Neural crest cell (in vitro differentiated cells): ENCODE results near the gene SLIT3. TPM values are rescaled to one million over a fixed set of nuclear protein-coding genes. Genes with fewer than 3 reads are reported as not detected.

Experiments
- DNase-seq: peaks from one replicate; pipeline ENCODE4 v3.0.0; 2021; ENCODE audit warnings: low read depth, mixed read lengths, low spot score
- H3K27ac Mint-ChIP-seq: one replicate; pipeline ENCODE4 v1.8.0; 2021; ENCODE audit warnings: mild to moderate bottlenecking, mixed read lengths; ENCODE audit not compliant: unreplicated experiment
- H3K27me3 Mint-ChIP-seq: 2 replicates; pipeline ENCODE4 v1.8.0; 2021; ENCODE audit warnings: low read depth, mild to moderate bottlenecking, mixed read lengths
- H3K36me3 Mint-ChIP-seq: 2 replicates; pipeline ENCODE4 v1.8.0; 2021; ENCODE audit warnings: low read depth, mild to moderate bottlenecking, mixed read lengths
- H3K4me1 Mint-ChIP-seq: 2 replicates; pipeline ENCODE4 v1.8.0; 2021; ENCODE audit warnings: mixed read lengths
- H3K4me3 Mint-ChIP-seq: one replicate; pipeline ENCODE4 v1.8.0; 2021; ENCODE audit warnings: mild to moderate bottlenecking, mixed read lengths
- H3K9me3 Mint-ChIP-seq: 2 replicates; pipeline ENCODE4 v1.8.0; 2021; ENCODE audit warnings: mixed read lengths
- CTCF ChIP-seq: fragments of 200-600 bp; sonication (generic); conservative IDR thresholded peaks from 2 replicates; pipeline ENCODE4 v1.5.0; 2021; ENCODE audit warnings: antibody characterized with exemption, mild to moderate bottlenecking
- total RNA-seq: library from RNA; stranded (reverse); gene quantifications from 2 replicates; pipeline ENCODE4 v1.2.1, GENCODE V29; 2021

The SLIT3 gene
- total RNA-seq, 1 donor from 2014 or later, result 13.3 TPM

GRCh38 chr5:168978500-168978899, 322.4 kb downstream of the SLIT3 start:
- DNase-seq, result no peak
- Mint-ChIP-seq H3K4me3 (no peak overlapping the region), H3K27me3 (no peaks in the 10 kb centered on the region), H3K36me3 (no peaks in the 10 kb centered on the region), H3K4me1 (no peaks in the 10 kb centered on the region), H3K9me3 (no peaks in the 10 kb centered on the region), H3K27ac (no peak overlapping the region)
- TF ChIP-seq CTCF, result no peak

DNA sequence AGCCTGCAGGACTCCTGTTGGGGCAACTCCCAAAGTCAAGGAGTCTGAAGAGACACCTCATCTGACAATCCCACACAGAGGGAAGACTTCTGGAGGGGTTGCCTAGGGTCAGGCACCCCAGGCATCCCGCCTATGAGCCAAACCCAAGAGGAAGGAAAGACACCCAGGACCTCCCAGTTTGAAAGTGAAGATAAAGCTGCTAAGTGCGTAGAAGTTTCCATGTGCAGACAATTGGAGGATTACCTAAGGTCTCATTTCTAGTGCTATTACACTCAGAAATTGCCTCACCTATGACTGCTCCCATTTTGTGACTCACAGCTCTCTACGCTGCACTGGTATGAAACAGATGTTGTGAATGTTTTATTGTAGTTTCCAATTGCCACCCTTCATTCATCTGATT, 322.9 kb downstream of the SLIT3 start:
- Mint-ChIP-seq H3K36me3 (no peaks in the 10 kb centered on the region), H3K4me1 (no peaks in the 10 kb centered on the region), H3K4me3 (no peak overlapping the region), H3K27ac (no peak overlapping the region), H3K9me3 (no peaks in the 10 kb centered on the region), H3K27me3 (no peaks in the 10 kb centered on the region)
- TF ChIP-seq CTCF, result no peak
- no peak for DNase-seq

DNA sequence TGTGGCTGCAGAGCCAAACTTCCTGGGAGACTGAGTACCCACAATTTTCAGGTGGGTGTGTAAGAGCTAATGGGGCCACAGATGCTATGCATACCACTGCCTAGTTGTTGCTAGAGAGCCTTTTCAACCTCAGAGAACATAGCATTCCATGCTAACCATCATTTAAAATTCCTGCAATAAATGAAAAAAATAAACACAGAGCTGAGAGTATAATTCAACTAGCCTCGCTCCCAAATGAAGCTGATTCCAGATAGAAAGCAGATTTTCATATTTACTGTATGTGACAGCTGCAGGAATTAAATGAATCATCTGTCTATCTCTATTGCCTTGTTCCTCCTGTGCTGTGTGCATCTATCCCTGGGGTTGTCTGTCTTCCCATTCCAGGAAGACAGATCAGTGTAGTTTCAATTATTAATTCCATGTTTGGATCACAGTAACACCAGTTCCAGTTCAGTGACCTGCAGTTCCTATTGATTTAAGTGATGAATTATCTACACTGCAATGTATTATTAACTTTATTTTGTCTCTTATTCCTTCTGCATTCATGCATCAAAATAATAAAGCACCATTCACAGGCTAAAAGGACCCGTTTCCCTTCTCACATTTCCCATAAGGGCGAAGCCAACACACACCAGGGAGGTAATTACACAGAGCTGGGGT, 324.5 kb downstream of the SLIT3 start:
- Mint-ChIP-seq H3K4me1 (no peaks in the 10 kb centered on the region), H3K36me3 (no peaks in the 10 kb centered on the region), H3K27ac (no peak overlapping the region), H3K27me3 (peaks cover 3% of the 10 kb centered on the region), H3K4me3 (no peak overlapping the region), H3K9me3 (no peaks in the 10 kb centered on the region)
- DNase-seq, result no peak
- no peak for TF ChIP-seq CTCF

DNA sequence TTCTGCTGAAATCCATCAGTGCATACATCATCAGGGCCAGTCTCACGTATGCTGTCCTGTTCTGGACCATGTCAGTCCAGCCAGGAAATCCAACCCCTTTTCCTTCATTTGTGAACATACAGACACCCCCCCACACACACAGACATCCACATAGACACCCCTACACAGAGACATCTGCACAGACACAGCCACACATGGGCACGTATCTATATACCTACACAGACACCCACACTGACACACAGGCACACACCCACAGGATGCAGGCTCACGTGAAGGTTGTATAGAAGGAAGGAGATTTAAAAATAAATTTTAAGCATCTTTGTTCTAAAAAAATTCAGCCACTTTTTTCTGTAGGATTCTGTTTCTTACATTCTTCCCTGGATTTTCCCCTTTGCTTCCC, 325.6 kb downstream of the SLIT3 start:
- H3K36me3 Mint-ChIP-seq, result no peaks in the 10 kb centered on the region
- no peak for DNase-seq
- no peak for TF ChIP-seq CTCF
- no peaks in the 10 kb centered on the region for H3K4me1 Mint-ChIP-seq
- peaks cover 6% of the 10 kb centered on the region for H3K27me3 Mint-ChIP-seq
- no peak overlapping the region for H3K27ac Mint-ChIP-seq
- no peaks in the 10 kb centered on the region for H3K9me3 Mint-ChIP-seq
- no peak overlapping the region for H3K4me3 Mint-ChIP-seq

GRCh38 chr5:168974082-168974481, 326.9 kb downstream of the SLIT3 start:
- TF ChIP-seq CTCF, result no peak
- H3K4me1 Mint-ChIP-seq, result no peaks in the 10 kb centered on the region
- H3K27me3 Mint-ChIP-seq, result peaks cover 6% of the 10 kb centered on the region
- H3K9me3 Mint-ChIP-seq, result no peaks in the 10 kb centered on the region
- no peak overlapping the region for H3K27ac Mint-ChIP-seq
- H3K4me3 Mint-ChIP-seq, result no peak overlapping the region
- H3K36me3 Mint-ChIP-seq, result no peaks in the 10 kb centered on the region
- no peak for DNase-seq
